NCI-H510A treated with DMSO at 0.1 percent for 48 hours (cell line): Measurements from ENCODE around the gene DDIT3.
"Not testable (repeated sequence)": the region's sequence is repeated elsewhere in the genome, so short reads cannot be mapped to it uniquely, and the experiment has no call there.

ENCODE experiments used
- DNase-seq: peaks from one replicate; lab custom pipeline; 2025; lab: John Stamatoyannopoulos, UW

DDIT3 gene

GRCh38 chr12:57520053-57520818 is at the start of gene DDIT3:
TSS of gene DDIT3 (minus strand) at chr12:57520514. CDS start at chr12:57517406, 3,108 bp downstream.
- DNase-seq = peak; percentile 98

GRCh38 chr12:57569858-57570257 is 49.5 kb upstream of the DDIT3 start:
- no peak for DNase-seq

- no peak for DNase-seq
Observed at GRCh38 chr12:57568838-57569237, 48.5 kb upstream of the DDIT3 start.

- no peak for DNase-seq
Observed at GRCh38 chr12:57564178-57564740, 43.9 kb upstream of the DDIT3 start.

GRCh38 chr12:57563358-57563757 is 43.0 kb upstream of the DDIT3 start:
- no peak for DNase-seq

- not testable (repeated sequence) for DNase-seq
Observed at GRCh38 chr12:57561117-57561516, 40.8 kb upstream of the DDIT3 start.

GRCh38 chr12:57560516-57560915 is 40.2 kb upstream of the DDIT3 start:
- DNase-seq = no peak

- no peak for DNase-seq
Observed at GRCh38 chr12:57558864-57559263, 38.5 kb upstream of the DDIT3 start.

GRCh38 chr12:57554897-57555296 is 34.6 kb upstream of the DDIT3 start:
- DNase-seq = no peak

- DNase-seq = no peak
Observed at GRCh38 chr12:57554453-57554852, 34.1 kb upstream of the DDIT3 start.

- no peak for DNase-seq
Observed at GRCh38 chr12:57553343-57554202, 33.3 kb upstream of the DDIT3 start.

GRCh38 chr12:57552835-57553313 is 32.6 kb upstream of the DDIT3 start:
- DNase-seq = no peak

- DNase-seq = no peak
Observed at GRCh38 chr12:57552306-57552651, 32.0 kb upstream of the DDIT3 start.

GRCh38 chr12:57551637-57552305 is 31.5 kb upstream of the DDIT3 start:
- no peak for DNase-seq

GRCh38 chr12:57550641-57551549 is 30.6 kb upstream of the DDIT3 start:
- DNase-seq = no peak

GRCh38 chr12:57549909-57550640 is 29.8 kb upstream of the DDIT3 start, which contains the start of gene KIF5A:
TSS of gene KIF5A (plus strand) at chr12:57550044. CDS start at chr12:57550272, 228 bp downstream.
- DNase-seq = peak; percentile 56

GRCh38 chr12:57549203-57549908 is 29.0 kb upstream of the DDIT3 start:
- DNase-seq = no peak

- no peak for DNase-seq
Observed at GRCh38 chr12:57548488-57548887, 28.2 kb upstream of the DDIT3 start.

- no peak for DNase-seq
Observed at GRCh38 chr12:57548013-57548315, 27.6 kb upstream of the DDIT3 start.
